SK-N-SH (cell line): ENCODE measurements around the gene PCDHGA1.

Experiments
- CTCF ChIP-seq: fragments of 200-600 bp; sonication (generic); IDR thresholded peaks from 2 replicates; pipeline ENCODE4 v1.6.1; 2017; ENCODE audit warnings: antibody characterized with exemption, mild to moderate bottlenecking, moderate library complexity
- EP300 ChIP-seq, 2 experiments: IDR thresholded peaks; 2 replicates each; pipeline versions ENCODE4 v1.4.0 to v1.6.1; 2012; ENCODE audit warnings: borderline replicate concordance in 1 of 2, low read depth in 1 of 2, low read length in 1 of 2
- EZH2phosphoT487 ChIP-seq: fragments of 200-600 bp; sonication (generic); IDR thresholded peaks from 2 replicates; pipeline ENCODE4 v1.6.1; 2017; ENCODE audit warnings: low read depth, mixed run types, mild to moderate bottlenecking, antibody characterized with exemption, moderate library complexity, borderline replicate concordance
- FOXM1 ChIP-seq: IDR thresholded peaks from 2 replicates; pipeline ENCODE4 v1.4.0; 2012; ENCODE audit warnings: low read depth, mild to moderate bottlenecking
- JUND ChIP-seq: IDR thresholded peaks from 2 replicates; pipeline ENCODE4 v1.4.0; 2012
- MAX ChIP-seq: IDR thresholded peaks from 2 replicates; pipeline ENCODE4 v1.4.0; 2012; ENCODE audit warnings: low read depth
- POLR2AphosphoS5 ChIP-seq: IDR thresholded peaks from 2 replicates; pipeline ENCODE4 v1.6.1; 2012; ENCODE audit warnings: low read depth, low read length
- RAD21 ChIP-seq: IDR thresholded peaks from 2 replicates; pipeline ENCODE4 v1.6.1; 2012; ENCODE audit warnings: mild to moderate bottlenecking, low read length
- RCOR1 ChIP-seq: fragments of 150-350 bp; IDR thresholded peaks from 2 replicates; pipeline ENCODE4 v1.6.1; 2017; ENCODE audit warnings: antibody characterized with exemption, low read length
- TAF1 ChIP-seq: IDR thresholded peaks from 2 replicates; pipeline ENCODE4 v1.6.1; 2012; ENCODE audit warnings: low read depth, mild to moderate bottlenecking, low read length, moderate library complexity, borderline replicate concordance
- TEAD4 ChIP-seq: IDR thresholded peaks from 2 replicates; pipeline ENCODE4 v1.4.0; 2012; ENCODE audit warnings: mild to moderate bottlenecking, borderline replicate concordance; ENCODE audit not compliant: insufficient read depth

GRCh38 chr5:141319202-141319601 is 11.1 kb upstream of the PCDHGA1 start:
- no peak for TF ChIP-seq POLR2AphosphoS5
- no peak for TF ChIP-seq TEAD4
- TF ChIP-seq FOXM1 = no peak
- TF ChIP-seq EP300 (IDR thresholded peaks at IDR 0.05; ENCODE audit: borderline replicate concordance in 1 of 2, low read depth in 1 of 2, low read length in 1 of 2) = no peak
- no peak for TF ChIP-seq CTCF
- no peak for TF ChIP-seq JUND
- no peak for TF ChIP-seq RCOR1
- TF ChIP-seq MAX = no peak
- TF ChIP-seq EZH2phosphoT487 = no peak
- TF ChIP-seq TAF1 = no peak
- no peak for TF ChIP-seq RAD21
